ENCODE measurements around the gene IDUA. TPM values are rescaled to one million over a fixed set of nuclear protein-coding genes. Genes with fewer than 3 reads are reported as not detected.

Gene IDUA
- total RNA-seq, 1 donor from 2014 or later, result 9.0 TPM

- TF ChIP-seq CTCF (IDR thresholded peaks at IDR 0.05; ENCODE audit: borderline replicate concordance), result no peak
- Histone ChIP-seq H3K4me3 (no peak overlapping the region), H3K27me3 (ENCODE audit: low read depth) (no peaks in the 10 kb centered on the region), H3K36me3 (peaks cover 46% of the 10 kb centered on the region), H3K4me1 (no peaks in the 10 kb centered on the region), H3K27ac (replicated peaks) (no peak overlapping the region), H3K9me3 (replicated peaks) (no peaks in the 10 kb centered on the region)
- DNase-seq, result no peak
- intact Hi-C loops (cut with micrococcal nuclease), result no loop called here
These were observed 31.5 kb upstream of the IDUA start for GRCh38 chr4:955161-955921.

- TF ChIP-seq CTCF (IDR thresholded peaks at IDR 0.05; ENCODE audit: borderline replicate concordance), result no peak
- H3K36me3 ChIP-seq, result peaks cover 46% of the 10 kb centered on the region
- intact Hi-C loops (cut with micrococcal nuclease), result no loop called here
- no peaks in the 10 kb centered on the region for H3K4me1 ChIP-seq
- no peaks in the 10 kb centered on the region for H3K9me3 ChIP-seq (replicated peaks)
- no peak overlapping the region for H3K4me3 ChIP-seq
- H3K27me3 ChIP-seq (ENCODE audit: low read depth), result no peaks in the 10 kb centered on the region
- no peak overlapping the region for H3K27ac ChIP-seq (replicated peaks)
- no peak for DNase-seq
These were observed 30.9 kb upstream of the IDUA start for GRCh38 chr4:955931-956381.

- H3K27me3 ChIP-seq (ENCODE audit: low read depth), result no peaks in the 10 kb centered on the region
- no peak overlapping the region for H3K27ac ChIP-seq (replicated peaks)
- intact Hi-C loops (cut with micrococcal nuclease), result no loop called here
- no peak for DNase-seq
- H3K36me3 ChIP-seq, result peaks cover 45% of the 10 kb centered on the region
- H3K4me1 ChIP-seq, result no peaks in the 10 kb centered on the region
- no peaks in the 10 kb centered on the region for H3K9me3 ChIP-seq (replicated peaks)
- no peak for TF ChIP-seq CTCF (IDR thresholded peaks at IDR 0.05; ENCODE audit: borderline replicate concordance)
- no peak overlapping the region for H3K4me3 ChIP-seq
These were observed 30.2 kb upstream of the IDUA start for GRCh38 chr4:956531-957230.

- Histone ChIP-seq H3K4me3 (no peak overlapping the region), H3K27ac (replicated peaks) (no peak overlapping the region), H3K9me3 (replicated peaks) (no peaks in the 10 kb centered on the region), H3K36me3 (peaks cover 49% of the 10 kb centered on the region), H3K27me3 (ENCODE audit: low read depth) (no peaks in the 10 kb centered on the region), H3K4me1 (no peaks in the 10 kb centered on the region)
- intact Hi-C loops (cut with micrococcal nuclease), result no loop called here
- DNase-seq, result no peak
- no peak for TF ChIP-seq CTCF (IDR thresholded peaks at IDR 0.05; ENCODE audit: borderline replicate concordance)
These were observed 29.6 kb upstream of the IDUA start for GRCh38 chr4:957231-957580.

GRCh38 chr4:957581-958313 lies 29.1 kb upstream of the IDUA start:
- Histone ChIP-seq H3K4me1 (no peaks in the 10 kb centered on the region), H3K9me3 (replicated peaks) (no peaks in the 10 kb centered on the region), H3K36me3 (peaks cover 54% of the 10 kb centered on the region), H3K27ac (replicated peaks) (no peak overlapping the region), H3K4me3 (no peak overlapping the region), H3K27me3 (ENCODE audit: low read depth) (no peaks in the 10 kb centered on the region)
- no peak for DNase-seq
- TF ChIP-seq CTCF (IDR thresholded peaks at IDR 0.05; ENCODE audit: borderline replicate concordance), result no peak
- intact Hi-C loops (cut with micrococcal nuclease), result no loop called here
